HT1080 (cell line): Measurements from ENCODE around the gene BTBD9. TPM values are rescaled to one million over a fixed set of nuclear protein-coding genes. Genes with fewer than 3 reads are reported as not detected.
"Not testable (repeated sequence)": the region's sequence is repeated elsewhere in the genome, so short reads cannot be mapped to it uniquely, and the experiment has no call there.

Source experiments
- DNase-seq: peaks from one replicate; pipeline ENCODE4 v3.0.0-alpha.2; 2015; ENCODE audit warnings: low read depth
- total RNA-seq: library from RNA; depleted of rRNA; stranded (reverse); fragments of >200 nt; shearing (Covaris generic); gene quantifications from 2 replicates; pipeline ENCODE4 v1.2.3, GENCODE V29; 2014

BTBD9 gene
- total RNA-seq, 1 experiment from 2014 or later = 5.5 TPM

DNA sequence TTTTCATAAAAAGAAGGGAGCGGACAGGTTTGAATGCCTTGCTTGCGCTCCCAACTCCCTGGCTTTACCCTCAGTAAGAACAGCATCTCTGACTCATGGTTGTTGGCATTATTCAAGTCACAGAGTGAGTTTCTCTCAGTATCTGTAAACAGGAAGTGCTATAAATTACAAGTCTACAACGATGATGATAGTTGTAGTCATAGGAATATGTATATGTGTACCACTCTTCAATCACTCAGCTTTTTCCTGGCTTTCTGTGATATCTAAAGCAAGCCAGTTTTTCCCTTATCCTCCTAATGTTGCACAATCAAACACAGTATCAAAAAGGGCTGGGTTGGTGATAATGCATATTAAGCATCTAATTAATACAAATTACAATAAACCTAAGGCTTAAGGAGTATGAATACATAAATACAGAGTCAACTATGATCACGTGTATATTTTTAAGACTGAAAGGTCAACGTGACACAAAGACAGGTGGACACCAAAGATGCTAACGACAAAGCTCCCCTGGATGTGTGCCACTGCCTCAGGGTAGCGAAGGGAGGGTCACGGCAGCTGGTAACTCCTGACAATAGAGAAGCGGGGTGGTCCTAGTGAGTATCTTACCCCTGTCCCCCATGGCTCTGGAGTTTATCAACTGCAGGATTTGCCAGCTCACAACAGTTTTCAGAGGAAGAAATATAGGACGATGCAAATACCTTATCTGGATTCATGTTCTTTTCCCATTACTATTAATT is 202.8 kb downstream of the BTBD9 start:
- peak; percentile 48 for DNase-seq

DNA sequence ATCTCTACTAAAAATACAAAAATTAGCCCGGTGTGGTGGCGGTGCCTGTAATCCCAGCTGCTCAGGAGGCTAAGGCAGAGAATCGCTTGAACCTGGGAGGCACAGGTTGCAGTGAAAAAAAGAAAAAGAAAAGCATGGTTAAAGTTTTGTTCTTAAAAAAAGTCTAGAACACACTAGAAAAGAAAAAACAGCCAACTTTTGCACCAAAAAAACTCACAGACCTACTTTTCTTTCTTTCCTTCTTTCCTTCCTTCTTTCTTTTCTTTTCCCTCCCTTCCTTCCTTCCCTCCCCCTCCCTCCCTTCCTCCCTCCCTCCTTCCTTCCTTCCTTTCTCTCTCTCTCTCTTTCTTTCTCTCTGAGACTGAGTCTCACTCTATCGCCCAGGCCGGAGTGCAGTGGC is 204.4 kb downstream of the BTBD9 start:
- DNase-seq = no peak

DNA sequence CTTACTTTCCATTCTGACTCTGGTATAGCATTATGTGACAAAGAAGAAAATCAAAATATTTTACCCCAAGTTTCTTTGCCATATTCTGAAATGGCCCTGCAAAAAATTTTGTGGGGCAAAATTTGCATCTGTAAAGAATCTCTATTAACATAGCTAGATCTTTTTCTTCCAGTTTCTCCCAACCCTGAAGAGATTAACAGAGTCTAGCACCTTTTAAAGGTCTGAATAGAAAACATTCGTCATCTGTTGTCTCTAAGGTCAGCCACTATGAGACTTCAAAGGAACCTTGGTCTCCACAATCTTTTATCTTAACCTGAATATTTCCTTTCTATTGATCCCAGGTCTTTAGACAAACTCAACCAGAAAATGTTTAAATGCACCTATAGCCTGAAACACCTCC is 205.7 kb downstream of the BTBD9 start:
- no peak for DNase-seq

DNA sequence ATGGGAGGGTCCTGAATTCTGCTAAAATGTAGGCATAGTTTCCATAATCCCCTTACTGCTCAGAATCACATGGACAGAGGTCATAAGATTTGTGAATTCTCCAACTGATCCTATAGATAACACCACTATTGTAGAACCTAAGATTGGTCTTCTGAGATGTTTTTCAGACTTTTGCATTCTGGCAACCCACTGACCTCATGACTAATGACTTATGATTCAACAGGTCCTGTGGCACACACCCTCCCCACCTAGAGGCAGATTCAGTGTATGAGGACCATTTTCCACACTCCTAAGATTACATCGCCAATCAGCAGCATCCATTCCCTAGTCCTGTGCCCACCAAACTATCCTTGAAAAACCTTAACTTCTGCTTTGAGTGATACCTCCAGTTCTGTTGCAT is 207.2 kb downstream of the BTBD9 start:
- peak; percentile 59 for DNase-seq

DNA sequence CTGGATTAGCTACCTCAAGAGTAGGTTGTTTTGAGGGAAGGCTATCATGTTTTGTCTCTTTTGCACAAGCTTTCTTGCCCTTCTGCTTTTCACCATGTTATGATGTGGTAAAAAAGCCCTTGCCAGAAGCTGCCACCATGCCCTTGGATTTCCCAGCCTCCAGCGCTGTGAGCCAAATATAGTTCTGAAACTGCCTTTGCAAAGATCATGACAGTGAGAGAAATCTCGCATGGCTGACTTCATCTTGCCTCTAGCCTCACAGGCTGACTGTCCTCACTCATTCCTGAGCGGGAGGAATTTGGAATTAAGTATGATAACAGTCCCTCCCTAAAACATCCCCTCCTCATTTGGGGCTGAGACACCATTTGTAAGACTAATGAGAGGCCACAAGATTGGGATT is 207.7 kb downstream of the BTBD9 start:
- DNase-seq = no peak

DNA sequence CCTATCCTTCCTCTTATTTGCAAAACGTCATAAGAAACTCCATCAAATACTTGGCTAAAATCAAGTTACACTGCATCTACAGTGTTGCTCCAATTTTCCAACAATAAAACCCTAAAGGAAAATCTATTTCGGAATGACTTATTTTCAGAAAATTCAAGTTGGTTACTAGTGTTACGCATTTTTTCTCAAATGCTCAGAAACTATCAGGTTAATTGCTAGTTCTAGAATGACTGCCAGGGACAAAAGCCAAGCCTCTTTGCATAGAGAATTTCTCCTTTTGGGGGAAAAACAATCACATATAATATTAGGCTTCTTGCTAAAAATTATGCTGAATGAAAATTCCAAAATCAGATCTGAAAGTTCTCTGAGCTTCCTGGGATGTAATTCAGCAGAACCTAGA is 210.2 kb downstream of the BTBD9 start:
- DNase-seq = no peak

DNA sequence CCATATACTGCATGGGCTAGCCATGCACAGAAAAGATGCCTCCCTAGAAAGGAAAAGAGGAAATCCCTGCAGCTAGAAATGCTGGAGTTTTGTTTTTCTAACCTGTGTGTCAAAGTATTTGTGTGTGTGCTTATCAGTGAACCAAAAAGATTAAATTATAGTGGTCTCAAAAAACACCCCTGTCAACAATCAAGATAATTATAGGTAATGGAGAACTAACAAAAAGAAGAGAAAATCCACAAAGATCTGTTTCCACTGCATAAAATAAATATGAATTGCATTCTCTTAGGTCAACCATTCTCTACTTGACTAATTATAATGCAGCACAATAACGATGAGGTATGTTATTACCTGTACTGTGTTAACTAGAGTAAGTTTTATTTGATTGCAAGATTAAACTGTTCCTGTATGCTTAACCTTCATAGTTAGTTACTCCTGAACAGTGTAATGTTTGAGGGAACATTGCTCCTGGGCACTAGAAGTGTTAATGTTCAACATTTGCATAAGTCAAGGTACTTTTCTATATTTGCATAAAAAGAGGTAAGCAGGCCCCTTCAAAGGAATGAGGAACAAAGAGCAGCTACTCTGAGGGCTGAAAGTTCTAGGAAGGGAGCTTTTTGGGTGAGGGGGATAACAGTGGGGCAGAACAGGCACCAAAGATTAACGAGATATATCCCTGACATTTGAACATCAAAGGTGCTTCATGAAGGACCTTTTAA is 212.1 kb downstream of the BTBD9 start:
- DNase-seq = no peak

DNA sequence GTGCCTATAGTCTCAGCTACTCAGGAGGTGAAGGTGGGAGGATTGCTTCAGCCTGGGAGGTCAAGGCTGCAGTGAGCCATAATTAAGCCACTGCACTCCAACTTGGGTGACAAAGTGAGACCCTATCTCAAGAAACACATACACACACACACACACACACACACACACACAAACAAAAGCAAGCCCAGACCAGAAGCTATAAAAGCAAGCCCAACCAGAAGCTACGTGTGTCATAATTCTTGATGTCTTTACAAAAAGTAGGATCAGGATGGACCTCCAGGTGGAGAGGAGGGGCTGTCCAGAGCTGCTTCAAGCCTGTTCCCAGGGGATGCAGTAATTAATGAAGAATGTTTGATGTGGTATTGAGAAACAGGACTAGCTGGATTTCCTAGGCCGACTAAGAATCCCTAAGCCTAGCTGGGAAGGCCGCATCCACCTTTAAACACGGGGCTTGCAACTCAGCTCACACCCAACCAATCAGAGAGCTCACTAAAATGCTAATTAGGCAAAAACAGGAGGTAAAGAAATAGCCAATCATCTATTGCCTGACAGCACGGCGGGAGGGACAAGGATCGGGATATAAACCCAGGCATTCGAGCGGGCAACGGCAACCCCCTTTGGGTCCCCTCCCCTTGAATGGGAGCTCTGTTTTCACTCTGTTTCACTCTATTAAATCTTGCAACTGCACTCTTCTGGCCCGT is 213.8 kb downstream of the BTBD9 start:
- not testable (repeated sequence) for DNase-seq

DNA sequence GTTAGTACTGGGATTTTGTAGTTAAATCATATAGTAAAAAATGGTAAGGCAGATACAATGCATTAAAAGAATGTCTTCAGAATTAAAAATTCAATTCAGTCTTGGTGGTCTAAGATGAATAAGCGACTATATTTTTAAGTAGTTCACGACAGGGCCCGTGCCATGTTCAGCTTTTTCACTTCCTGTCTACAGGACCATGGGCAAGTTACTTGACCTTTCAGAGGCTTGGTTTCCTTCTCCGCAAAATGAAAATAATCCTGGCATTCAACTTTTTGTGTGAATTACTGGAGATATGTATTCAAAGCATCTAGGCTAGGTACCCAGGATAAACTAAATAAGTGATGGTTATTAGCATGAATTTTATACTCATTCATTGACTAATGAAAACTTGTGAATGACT is 216.0 kb downstream of the BTBD9 start:
- DNase-seq = no peak

DNA sequence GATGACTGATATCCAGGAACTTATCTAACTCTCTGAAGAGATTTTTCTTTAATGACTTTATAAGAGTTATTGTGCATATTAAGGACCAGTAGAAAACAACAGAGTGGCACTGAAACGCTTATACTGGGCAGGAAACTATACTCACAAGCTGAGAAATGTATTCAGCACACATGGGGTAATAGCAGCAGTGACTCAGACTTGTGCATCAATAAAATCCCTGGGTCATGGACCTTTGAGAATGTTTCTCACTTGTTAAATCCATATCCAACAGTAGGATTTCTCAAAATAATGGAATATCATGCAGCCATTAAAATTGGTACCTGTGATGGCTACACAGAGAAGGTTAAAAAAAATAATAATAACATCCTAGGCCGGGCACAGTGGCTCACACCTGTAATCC is 219.5 kb downstream of the BTBD9 start:
- DNase-seq = peak; percentile 17

DNA sequence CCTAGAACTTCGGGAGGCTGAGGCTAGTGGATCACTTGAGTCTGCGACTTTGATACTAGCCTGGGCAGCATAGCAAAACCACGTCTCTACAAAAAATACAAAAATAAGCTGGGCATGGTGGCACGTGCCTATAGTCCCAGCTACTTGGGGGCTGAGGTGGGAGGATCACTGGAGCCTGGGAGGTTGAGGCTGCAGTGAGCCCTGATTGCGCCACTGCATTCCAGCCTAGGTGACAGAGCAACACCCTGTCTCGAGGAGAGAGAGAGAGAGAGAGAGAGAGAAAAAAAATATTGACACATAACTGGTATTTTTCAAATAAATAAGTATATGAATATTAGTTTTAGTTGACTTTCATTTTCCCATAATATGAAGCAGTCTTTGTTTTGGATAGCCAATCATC is 222.2 kb downstream of the BTBD9 start:
- DNase-seq = no peak

DNA sequence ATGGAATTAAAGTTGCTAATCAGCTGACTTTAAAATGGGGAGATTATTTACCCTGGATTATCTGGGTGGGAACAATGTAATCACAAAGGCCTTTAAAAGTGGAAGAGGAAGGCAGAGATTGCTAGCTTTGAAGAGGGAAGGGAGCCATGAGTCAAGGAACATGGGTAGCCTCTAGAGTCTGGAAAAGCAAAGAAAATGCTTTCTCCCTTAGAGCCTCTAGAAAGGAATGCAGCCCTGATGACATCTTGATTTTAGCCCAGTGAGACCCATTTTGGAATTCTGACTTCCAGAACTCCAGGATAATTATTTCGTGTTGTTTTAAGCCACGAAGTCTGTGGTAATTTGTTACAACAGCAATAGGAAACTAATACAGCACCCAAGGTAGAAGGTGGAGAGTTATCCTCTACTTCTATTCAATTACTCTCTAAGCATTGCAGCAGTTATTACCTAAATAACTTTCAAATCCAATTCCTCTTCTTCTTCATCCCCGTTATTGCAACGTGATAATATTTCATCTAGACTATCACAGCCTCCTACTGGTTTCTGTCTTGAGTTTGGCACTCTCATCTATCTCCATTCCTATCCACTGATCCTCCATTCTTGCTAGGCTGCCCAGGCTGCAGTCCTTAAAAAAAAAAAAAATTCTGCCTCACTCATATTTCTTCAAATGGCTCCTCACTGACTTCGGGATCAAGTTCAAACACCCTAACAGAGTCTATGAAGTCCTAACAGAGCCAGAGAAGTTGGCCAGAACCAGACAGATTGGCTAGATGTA is 224.3 kb downstream of the BTBD9 start:
- DNase-seq = no peak

DNA sequence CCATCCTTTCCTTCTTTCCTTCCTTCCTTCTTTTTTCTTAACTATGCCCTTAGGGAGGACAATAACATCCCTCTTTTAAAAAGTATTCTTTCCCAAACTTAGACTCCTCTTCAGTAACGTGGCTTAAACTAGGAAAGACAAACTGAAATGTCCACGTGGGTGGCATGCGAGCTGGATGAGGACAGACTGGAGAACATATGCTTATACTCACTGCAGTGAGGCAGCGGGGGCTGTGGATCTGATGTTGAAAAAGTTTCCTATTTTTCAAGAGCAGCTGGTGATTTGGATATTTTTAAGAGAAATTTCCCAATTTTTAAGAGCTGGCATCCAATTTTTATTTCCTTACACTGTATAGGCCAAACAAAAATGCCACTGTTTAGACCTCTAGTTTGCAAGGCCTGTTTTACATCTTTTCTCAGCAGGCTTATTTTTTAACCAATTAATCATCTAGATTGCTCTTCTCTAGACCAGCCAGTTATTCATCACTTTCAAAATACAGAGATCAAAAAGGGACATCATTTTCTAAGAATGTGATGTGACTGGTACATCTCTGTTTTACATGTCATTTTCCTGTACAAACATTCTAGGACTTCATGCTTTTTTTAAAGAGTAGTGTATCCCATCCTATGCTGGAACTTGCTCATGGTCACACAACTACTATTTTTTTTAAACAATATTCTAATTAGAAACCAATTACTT is 226.5 kb downstream of the BTBD9 start:
- no peak for DNase-seq

DNA sequence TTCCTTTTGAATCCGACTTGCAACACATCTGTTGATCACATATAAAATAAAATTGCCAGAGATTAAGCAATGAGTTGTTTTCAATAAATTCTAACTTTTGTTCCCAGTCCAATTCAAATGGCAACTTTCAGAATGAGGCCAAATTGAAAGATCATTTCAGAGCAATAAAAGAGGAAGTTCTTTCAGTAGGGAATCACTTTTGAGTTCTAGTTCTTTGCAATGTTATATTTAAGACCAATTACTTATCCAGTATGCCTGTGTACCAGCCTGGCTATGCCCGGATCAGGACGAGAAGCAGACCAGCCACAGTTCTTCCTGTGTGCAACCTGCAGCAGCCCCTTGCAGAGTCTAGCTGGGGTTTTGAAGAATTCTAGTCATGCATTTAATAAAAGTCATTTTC is 232.5 kb downstream of the BTBD9 start:
- no peak for DNase-seq

DNA sequence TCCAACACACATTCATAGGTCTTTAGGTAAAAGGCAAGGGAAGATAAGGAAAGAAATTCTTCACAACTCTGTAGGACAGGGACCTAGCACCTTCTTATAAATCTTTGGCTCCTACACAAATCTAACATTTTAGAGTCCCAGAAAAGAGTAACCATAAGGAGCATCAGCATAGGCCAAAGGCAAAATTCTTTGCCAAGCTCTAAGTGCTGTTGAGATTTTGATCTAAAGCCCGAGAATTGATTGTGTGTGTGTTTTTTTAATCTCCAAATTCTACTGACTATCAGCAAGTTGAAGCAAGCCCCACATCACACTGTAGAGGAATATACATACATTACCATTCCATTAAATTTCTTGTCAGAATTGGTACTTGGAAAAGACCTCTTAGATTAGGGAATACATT is 233.6 kb downstream of the BTBD9 start:
- no peak for DNase-seq

DNA sequence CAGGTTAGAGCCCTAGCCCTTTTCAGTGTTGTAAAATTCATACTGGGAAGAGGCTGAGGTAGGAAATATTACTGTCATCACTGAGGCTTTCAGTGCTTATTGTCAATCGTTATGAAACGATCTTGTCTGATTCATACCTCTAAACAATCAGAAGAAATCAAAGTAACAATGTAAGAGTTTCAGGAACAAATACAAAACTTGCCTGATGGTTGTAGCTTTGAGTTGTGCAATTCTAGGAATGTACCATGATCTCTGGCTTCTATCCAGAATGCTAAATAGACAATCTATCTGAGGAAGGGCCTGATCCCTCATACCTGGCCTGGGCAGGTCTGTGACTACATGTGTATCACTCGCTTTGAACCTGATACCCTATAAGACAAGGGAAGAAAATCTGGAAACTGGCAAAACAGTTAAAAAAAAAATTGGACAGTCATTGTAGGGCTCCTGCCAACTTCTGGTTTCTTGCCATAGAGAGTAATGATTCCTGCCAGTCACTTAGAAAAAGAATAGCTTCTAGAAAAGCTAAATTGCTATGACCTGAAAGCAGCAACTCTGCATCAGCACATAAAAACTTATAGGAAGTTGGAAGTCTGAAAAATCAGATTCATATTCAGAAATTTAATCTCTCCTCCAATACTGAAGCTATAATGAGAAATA is 234.7 kb downstream of the BTBD9 start:
- no peak for DNase-seq

DNA sequence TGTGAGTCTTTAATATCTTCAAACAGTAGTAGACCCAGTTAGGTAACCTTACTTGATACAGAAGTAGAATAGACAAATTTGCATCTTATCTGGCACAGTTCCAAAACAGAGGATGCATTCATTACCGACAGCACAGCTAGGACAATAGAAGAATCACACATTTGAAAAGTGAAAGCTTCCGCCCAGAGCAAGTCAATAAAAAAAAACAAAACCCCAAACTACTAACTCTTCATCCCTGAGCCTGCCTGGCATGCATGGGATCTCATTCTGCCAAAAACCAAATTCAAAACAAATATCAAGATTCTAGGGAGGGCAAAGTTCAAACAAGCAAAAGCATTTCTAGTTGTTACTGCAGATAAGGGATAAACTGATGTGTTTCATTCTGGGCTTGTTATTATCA is 235.4 kb downstream of the BTBD9 start:
- no peak for DNase-seq

DNA sequence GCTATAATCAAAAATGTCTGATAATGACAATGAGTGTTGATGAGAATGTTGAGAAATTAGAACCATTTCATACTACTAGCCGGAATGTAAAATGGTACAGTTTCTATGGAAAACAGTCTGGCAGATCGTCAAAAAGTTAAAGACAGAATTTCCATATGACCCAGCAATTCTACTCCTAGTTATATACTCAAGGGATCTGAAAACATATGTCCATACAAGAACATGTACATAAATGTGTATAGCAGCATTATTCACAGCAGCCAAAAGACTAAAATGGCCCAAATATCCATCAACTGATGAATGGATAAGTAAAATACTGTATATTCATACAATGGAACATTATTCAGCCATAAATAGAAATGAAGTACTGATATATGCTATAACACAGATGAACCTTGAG is 236.2 kb downstream of the BTBD9 start:
- no peak for DNase-seq

DNA sequence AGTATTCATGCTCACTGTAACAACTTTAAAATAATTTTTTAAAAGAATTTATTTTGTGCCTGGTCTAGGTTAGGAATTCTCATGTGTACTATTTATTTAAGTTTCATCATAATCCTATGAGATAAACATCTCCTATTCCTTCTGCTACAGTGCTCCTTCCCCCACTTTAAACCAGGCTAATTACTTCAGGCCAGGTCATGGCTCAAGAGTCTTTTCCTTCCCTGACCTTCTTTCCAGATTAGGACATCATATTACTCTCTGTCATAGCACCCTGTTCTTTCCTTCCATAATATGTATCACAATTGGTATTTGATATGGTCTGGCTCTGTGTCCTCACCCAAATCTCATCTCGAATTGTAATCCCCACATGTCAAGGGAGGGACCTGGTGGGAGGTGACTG is 239.0 kb downstream of the BTBD9 start:
- no peak for DNase-seq

DNA sequence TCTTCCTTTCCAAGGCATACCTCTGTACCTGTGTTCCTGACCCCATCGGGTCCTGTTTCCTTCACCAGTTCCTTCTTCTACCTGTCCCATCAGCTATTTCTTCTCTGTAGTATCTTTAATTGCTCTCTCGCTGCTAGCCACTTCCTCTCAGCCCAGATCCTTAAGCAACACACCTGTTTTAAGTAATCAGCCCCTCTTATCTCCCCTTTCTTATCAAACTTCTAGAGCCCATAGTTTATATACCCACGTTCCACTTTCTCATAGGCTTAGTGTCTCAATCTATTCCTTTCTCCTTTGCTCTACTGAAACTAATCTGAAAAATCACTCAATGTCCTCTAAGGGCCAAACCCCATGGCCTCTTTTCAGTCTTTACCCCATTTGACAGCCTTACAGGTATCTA is 239.6 kb downstream of the BTBD9 start:
- no peak for DNase-seq

DNA sequence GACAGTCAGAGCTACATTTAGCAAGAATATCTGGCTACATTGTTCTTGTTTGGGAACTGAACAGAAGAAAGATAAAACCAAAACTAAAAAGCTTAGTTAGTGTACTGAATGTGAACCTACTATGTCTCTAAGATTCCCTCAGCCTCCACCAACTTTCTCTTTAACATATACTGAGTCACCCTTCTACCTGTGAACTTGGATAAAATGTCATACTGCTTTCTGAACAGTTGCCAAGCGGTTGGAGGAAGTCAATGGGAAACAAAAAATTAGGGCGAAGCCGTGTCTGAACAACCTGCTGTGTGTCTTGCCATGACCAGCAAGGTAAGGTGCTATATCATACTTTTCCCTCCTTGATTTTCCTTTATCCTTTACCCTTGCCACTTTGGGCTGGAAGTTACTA is 243.5 kb downstream of the BTBD9 start:
- DNase-seq = no peak
